ENCODE data around the gene CALD1.

CALD1 gene

GRCh38 chr7:134943785-134944400 lies 164.5 kb downstream of the CALD1 start:
- Histone ChIP-seq H3K9me2 (replicated peaks; ENCODE audit: control insufficient read depth, low read length) (no peaks in the 10 kb centered on the region), H3K27ac (ENCODE audit: low read depth, low read length) (no peak overlapping the region), H4K20me1 (ENCODE audit: control insufficient read depth, insufficient read depth, low read depth, low read length) (no peaks in the 10 kb centered on the region), H3K4me3 (ENCODE audit: low read length) (no peak overlapping the region), H3K4me1 (ENCODE audit: control insufficient read depth, low read length) (no peaks in the 10 kb centered on the region), H3K27me3 (ENCODE audit: control insufficient read depth, low read length) (peaks cover 20% of the 10 kb centered on the region), H3F3A (ENCODE audit: control insufficient read depth, insufficient read depth) (no peaks in the 10 kb centered on the region), H3K79me2 (ENCODE audit: control insufficient read depth, low read length) (no peaks in the 10 kb centered on the region), H3K9me3 (ENCODE audit: control insufficient read depth, insufficient read depth, low read length) (no peaks in the 10 kb centered on the region), H3K4me2 (ENCODE audit: low read length) (no peak overlapping the region), H3K36me3 (ENCODE audit: control insufficient read depth, low read length) (no peaks in the 10 kb centered on the region)
- TF ChIP-seq, protein P1, sequence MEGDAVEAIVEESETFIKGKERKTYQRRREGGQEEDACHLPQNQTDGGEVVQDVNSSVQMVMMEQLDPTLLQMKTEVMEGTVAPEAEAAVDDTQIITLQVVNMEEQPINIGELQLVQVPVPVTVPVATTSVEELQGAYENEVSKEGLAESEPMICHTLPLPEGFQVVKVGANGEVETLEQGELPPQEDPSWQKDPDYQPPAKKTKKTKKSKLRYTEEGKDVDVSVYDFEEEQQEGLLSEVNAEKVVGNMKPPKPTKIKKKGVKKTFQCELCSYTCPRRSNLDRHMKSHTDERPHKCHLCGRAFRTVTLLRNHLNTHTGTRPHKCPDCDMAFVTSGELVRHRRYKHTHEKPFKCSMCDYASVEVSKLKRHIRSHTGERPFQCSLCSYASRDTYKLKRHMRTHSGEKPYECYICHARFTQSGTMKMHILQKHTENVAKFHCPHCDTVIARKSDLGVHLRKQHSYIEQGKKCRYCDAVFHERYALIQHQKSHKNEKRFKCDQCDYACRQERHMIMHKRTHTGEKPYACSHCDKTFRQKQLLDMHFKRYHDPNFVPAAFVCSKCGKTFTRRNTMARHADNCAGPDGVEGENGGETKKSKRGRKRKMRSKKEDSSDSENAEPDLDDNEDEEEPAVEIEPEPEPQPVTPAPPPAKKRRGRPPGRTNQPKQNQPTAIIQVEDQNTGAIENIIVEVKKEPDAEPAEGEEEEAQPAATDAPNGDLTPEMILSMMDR (IDR thresholded peaks at IDR 0.05; ENCODE audit: low read depth, low read length, poor library complexity, severe bottlenecking) = peak; percentile 50
- TF ChIP-seq EZH2phosphoT487 (IDR thresholded peaks at IDR 0.05; ENCODE audit: borderline replicate concordance, low read length) = no peak

GRCh38 chr7:134945691-134946090 lies 166.3 kb downstream of the CALD1 start:
- no peaks in the 10 kb centered on the region for H4K20me1 ChIP-seq (ENCODE audit: control insufficient read depth, insufficient read depth, low read depth, low read length)
- no peaks in the 10 kb centered on the region for H3K79me2 ChIP-seq (ENCODE audit: control insufficient read depth, low read length)

DNA sequence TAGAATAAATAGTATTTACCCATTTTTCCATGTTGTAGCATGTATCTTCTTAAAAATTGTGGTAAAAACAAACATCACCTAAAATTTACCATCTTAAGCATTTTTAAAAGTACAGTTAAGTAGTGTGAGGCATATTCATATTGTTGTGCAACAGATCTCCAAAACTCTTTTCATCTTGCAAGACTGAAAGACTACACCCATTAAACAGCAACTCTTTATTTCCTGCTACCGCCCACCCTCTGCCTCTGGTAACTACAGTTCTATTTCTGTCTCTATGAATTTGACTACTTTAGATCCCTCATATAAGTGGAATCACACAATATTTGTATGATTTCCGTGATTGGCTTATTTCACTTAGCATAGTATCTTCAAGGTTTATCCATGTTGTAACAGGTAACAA lies 166.8 kb downstream of the CALD1 start:
- Histone ChIP-seq H3K27me3 (ENCODE audit: control insufficient read depth, low read length) (peaks cover 23% of the 10 kb centered on the region), H3K9me3 (ENCODE audit: control insufficient read depth, insufficient read depth, low read length) (no peaks in the 10 kb centered on the region), H3K4me3 (ENCODE audit: low read length) (no peak overlapping the region), H3K79me2 (ENCODE audit: control insufficient read depth, low read length) (no peaks in the 10 kb centered on the region), H3K4me2 (ENCODE audit: low read length) (no peak overlapping the region), H3K27ac (ENCODE audit: low read depth, low read length) (no peak overlapping the region), H3F3A (ENCODE audit: control insufficient read depth, insufficient read depth) (no peaks in the 10 kb centered on the region), H3K9me2 (replicated peaks; ENCODE audit: control insufficient read depth, low read length) (no peaks in the 10 kb centered on the region), H3K4me1 (ENCODE audit: control insufficient read depth, low read length) (no peaks in the 10 kb centered on the region), H3K36me3 (ENCODE audit: control insufficient read depth, low read length) (no peaks in the 10 kb centered on the region), H4K20me1 (ENCODE audit: control insufficient read depth, insufficient read depth, low read depth, low read length) (no peaks in the 10 kb centered on the region)
- no peak for TF ChIP-seq EZH2phosphoT487 (IDR thresholded peaks at IDR 0.05; ENCODE audit: borderline replicate concordance, low read length)
- TF ChIP-seq, protein P1 (IDR thresholded peaks at IDR 0.05; ENCODE audit: low read depth, low read length, poor library complexity, severe bottlenecking) = no peak

More at GRCh38 chr7:134945691-134946090, 166.3 kb downstream of the CALD1 start:
- H3K9me3 ChIP-seq (ENCODE audit: control insufficient read depth, insufficient read depth, low read length) = no peaks in the 10 kb centered on the region
- TF ChIP-seq EZH2phosphoT487 (IDR thresholded peaks at IDR 0.05; ENCODE audit: borderline replicate concordance, low read length) = no peak
- TF ChIP-seq, protein P1 (IDR thresholded peaks at IDR 0.05; ENCODE audit: low read depth, low read length, poor library complexity, severe bottlenecking) = no peak
- no peaks in the 10 kb centered on the region for H3K4me1 ChIP-seq (ENCODE audit: control insufficient read depth, low read length)
- H3K27me3 ChIP-seq (ENCODE audit: control insufficient read depth, low read length) = peaks cover 23% of the 10 kb centered on the region
- no peaks in the 10 kb centered on the region for H3F3A ChIP-seq (ENCODE audit: control insufficient read depth, insufficient read depth)
- H3K9me2 ChIP-seq (replicated peaks; ENCODE audit: control insufficient read depth, low read length) = no peaks in the 10 kb centered on the region
- no peak overlapping the region for H3K27ac ChIP-seq (ENCODE audit: low read depth, low read length)
- no peaks in the 10 kb centered on the region for H3K36me3 ChIP-seq (ENCODE audit: control insufficient read depth, low read length)
- no peak overlapping the region for H3K4me2 ChIP-seq (ENCODE audit: low read length)
- no peak overlapping the region for H3K4me3 ChIP-seq (ENCODE audit: low read length)
